Daoy (cell line): Measurements from ENCODE around the gene CPEB4. TPM values are rescaled to one million over a fixed set of nuclear protein-coding genes. Genes with fewer than 3 reads are reported as not detected.

Source experiments
- DNase-seq: peaks from one replicate; pipeline ENCODE4 v3.0.0-alpha.2; 2015; ENCODE audit warnings: low read depth
- total RNA-seq: library from RNA; depleted of rRNA; stranded (reverse); fragments of >200 nt; shearing (Covaris generic); gene quantifications from 2 replicates; pipeline ENCODE4 v1.2.3, GENCODE V29; 2014

The CPEB4 gene
- total RNA-seq, 1 experiment from 2014 or later, result 21.4 TPM

DNA sequence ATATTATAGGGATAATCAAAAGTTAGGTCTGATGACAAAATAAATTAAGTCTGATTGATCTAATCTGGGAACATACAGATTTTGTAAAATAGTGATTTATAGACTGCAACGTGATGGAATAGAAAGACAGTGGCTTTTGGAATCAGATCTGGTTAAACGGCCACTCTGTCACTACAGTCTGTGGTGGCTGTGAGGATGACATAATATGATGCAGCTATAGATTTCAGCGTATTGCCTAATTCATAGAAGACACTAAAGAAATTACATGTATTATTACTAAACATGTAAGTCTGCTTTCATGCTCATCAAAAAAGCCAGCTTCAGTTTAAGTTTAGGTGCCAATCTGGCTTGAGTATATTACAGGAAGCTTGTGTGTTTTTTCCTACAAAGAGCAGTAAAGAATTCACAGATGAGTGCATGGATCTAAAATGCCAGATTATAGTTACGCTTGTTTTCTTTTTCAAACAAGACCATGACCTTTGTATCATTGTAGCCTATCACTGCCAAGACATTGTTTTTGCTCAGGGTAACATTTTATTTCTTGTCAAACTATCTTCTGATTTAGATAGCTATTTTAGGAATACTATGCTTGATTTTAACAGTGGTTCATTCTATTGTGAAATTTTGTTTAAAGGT is 25.7 kb downstream of the CPEB4 start:
- no peak for DNase-seq

DNA sequence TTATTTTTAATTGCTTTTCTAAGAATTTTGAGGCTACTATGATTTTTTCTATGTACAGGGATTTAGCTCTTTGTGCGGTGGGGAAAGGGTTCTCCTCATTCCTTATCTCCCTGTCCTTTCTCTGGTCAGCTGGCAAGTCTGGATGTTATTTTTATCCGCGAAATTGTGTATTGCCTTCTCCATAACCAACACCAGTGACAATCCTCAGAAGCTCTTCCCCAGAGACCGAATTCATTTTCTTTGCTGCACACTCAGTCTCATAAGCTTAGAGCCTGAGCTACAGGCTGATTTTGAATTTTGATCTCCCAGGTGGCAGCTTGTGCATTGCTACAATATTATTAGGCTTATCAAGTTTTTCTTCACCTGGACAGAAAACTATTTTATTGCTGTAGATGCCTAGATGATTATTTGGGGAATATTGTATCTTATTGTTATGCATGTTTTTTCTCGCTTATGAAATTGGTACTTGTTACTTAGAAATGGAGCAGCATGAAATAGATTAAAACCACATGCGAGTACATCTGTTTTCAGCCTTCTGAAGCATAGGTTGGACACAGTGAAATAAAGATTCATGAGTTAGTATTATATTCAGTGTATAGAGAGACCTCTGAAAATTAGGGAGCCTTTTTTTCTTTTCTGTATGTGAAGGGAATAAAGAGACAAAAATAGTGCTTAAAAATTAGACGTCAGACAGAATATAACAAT is 27.3 kb downstream of the CPEB4 start:
- DNase-seq, result no peak

- DNase-seq, result no peak
These were observed 28.1 kb downstream of the CPEB4 start for GRCh38 chr5:173916233-173916632.

DNA sequence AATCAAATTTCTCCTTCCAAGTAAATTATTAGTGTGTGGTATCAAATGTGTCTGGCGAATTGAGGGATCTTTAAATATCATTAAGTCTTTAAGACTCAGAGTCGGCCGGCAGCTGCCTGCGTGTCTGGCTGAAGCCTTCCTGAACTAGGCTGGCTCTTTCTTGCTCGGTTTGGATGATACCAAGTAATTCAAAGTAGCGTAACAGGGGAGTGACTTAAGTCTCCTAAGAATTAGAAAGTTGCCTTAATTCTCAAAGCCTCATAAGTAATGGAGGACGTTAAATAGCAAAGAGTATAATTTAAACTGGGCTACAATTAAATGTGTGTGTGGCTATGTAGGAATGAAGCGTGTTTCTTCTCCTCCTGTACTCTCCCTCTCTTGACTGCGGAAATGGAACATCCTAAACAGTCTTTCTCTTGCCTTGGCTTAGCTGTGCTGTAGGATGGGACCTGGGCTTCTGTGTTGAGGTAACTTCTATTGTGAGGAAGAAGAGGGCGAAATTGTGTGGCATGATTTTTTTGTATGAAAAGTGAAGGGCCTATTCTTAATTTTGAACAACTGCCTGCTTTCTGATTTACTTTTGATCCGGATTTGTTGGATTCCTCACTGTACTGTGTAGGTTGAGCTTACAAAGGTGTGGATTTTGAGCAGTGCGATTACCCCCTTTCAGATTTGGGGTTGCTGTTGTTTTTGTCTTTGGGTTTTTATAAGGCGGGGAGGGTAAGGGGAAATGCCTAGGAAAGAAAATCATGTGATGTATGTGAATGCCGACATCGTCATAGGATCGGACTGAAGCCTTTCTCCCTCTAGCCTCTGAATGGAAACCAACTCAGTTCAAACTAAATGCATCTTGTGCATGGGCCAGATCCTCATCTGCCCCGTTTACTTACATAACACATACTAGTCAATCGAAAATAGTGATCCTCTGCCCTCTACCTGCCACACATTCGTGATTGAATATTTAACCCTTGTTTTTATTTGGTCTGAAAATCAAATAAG is 29.9 kb downstream of the CPEB4 start:
- DNase-seq, result peak; percentile 81

GRCh38 chr5:173919443-173919842 is 31.3 kb downstream of the CPEB4 start:
- peak; percentile 24 for DNase-seq

- DNase-seq, result no peak
These were observed 32.0 kb downstream of the CPEB4 start for GRCh38 chr5:173920024-173920753.

DNA sequence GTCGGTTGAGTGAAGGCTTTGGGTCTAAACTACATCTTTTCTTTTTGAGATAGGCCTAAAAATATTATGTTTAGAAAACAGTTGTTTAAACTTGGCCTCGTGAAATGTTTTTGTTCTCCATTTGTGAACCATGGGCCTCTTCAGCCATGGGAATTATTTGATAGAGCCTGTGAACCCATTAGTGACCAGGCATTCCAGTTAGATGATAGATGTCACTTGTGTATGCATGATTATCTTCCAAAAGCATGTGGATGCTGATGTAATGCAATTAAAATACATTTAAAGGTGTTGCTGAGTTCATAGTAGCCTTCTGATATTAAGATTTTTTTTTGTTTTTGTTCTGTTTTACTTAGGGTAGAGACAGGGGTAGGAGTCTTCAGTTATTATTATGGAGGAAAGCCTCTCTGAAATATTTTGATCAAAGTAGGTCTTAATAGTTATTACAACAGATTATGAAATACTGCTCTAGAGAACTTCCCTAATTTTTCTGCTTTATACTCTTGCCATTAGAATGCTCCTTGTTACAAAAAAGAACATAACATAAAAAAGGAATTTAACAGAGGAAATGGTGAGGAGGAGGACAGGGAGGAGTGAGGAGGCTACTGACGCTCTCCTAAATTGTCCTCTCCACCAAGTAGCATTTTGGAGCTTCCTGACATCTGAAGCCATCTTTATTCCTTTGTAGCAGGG is 32.9 kb downstream of the CPEB4 start:
- no peak for DNase-seq

- DNase-seq, result no peak
These were observed 34.4 kb downstream of the CPEB4 start for GRCh38 chr5:173922527-173922926.

- no peak for DNase-seq
These were observed 35.3 kb downstream of the CPEB4 start for GRCh38 chr5:173923218-173924095.

- DNase-seq, result no peak
These were observed 36.8 kb downstream of the CPEB4 start for GRCh38 chr5:173924899-173925298.

DNA sequence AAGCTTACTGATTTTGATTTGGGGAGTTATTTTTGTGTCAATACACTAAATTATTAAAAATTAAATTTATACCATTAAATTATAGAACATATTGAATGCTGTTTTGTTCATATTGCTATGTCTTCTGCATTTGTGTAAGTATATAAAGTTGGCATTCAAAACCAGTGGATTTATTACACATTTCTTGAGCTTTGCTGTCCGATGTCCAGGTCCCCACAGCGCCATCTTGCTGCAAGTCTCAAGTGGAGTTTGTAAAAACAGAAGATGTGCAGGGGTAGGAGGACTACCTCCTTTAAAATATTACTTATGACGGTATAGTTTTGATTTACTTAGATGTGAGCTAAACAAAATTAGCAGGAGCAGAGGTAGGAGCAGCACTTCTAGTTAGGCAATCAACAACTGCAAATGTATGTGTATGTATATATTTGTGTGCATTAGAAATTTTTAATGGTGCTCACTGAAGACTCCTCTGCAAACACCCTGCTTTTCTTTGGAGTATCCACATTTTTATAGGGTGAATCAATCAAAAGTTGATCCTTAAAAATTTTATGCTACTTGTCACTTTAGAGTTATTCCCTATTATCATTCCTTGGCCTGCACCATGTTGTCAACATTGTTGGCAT is 37.4 kb downstream of the CPEB4 start:
- DNase-seq, result peak; percentile 63

- no peak for DNase-seq
These were observed 38.2 kb downstream of the CPEB4 start for GRCh38 chr5:173926359-173926758.

- no peak for DNase-seq
These were observed 40.9 kb downstream of the CPEB4 start for GRCh38 chr5:173928871-173929574.

- no peak for DNase-seq
These were observed 44.6 kb downstream of the CPEB4 start for GRCh38 chr5:173932695-173933139.

DNA sequence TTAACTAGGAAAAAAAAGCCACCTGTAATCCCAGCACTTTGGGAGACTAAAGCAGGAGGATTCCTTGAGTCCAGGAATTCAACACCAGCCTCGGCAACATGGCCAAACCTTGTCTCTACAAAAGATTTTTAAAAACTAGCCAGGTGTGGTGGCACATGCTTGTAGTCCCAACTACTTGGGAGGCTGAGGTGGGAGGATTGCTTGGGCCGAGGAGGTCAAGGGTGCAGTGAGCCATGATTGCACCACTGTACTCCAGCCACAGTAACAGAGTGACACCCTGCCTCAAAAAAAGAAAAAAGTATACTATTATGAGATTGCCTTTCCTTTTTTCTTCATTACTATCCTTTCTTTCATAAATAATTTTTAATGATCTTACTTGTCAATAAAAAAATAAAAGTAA is 45.8 kb downstream of the CPEB4 start:
- no peak for DNase-seq

GRCh38 chr5:173935396-173935795 is 47.2 kb downstream of the CPEB4 start:
- DNase-seq, result no peak

- DNase-seq, result no peak
These were observed 52.1 kb downstream of the CPEB4 start for GRCh38 chr5:173940269-173940668.

DNA sequence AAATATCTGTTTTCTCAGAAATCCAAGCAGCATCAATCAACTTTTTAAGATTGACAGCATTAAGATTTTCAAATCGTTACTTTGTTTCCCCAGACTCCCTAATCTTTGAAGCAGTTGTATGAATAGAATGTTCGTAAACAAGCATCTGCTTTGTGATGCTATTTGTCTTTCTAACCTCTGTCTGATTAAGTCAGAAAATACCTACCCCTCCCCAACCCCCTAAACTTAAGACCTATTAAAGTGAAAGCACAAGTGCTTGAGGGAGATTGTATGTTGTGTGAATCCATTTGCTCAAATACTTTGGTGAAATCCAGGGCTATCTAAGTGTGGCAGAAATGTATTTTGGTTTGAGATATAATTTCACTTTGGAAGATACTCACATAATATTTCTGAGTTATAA is 53.0 kb downstream of the CPEB4 start:
- DNase-seq, result no peak
